OCI-LY1 (cell line): ENCODE results near the gene FBXL4.

Experiments used
- H2AFZ ChIP-seq: fragments of 200-600 bp; sonication (generic), shearing (Covaris generic); 2 replicates; pipeline ENCODE4 v1.6.0; 2014; ENCODE audit warnings: antibody characterized with exemption, mild to moderate bottlenecking, low read length
- H3F3A ChIP-seq: fragments of 200-600 bp; sonication (generic), shearing (Covaris generic); 2 replicates; pipeline ENCODE4 v1.6.0; 2014; ENCODE audit warnings: mild to moderate bottlenecking, antibody characterized with exemption, low read length, moderate library complexity; ENCODE audit not compliant: insufficient read depth
- H3K27ac ChIP-seq: fragments of 200-600 bp; sonication (generic); 2 replicates; pipeline ENCODE4 v1.5.1; 2014; ENCODE audit warnings: low read length, mixed run types, mild to moderate bottlenecking, low read depth; ENCODE audit not compliant: poor library complexity, severe bottlenecking
- H3K27me3 ChIP-seq: fragments of 200-600 bp; sonication (generic); 2 replicates; pipeline ENCODE4 v1.6.0; 2014; ENCODE audit warnings: antibody characterized with exemption, mild to moderate bottlenecking, low read length, moderate library complexity; ENCODE audit not compliant: insufficient read depth
- H3K36me3 ChIP-seq: fragments of 200-600 bp; sonication (generic); 2 replicates; pipeline ENCODE4 v1.6.1; 2014; ENCODE audit warnings: mild to moderate bottlenecking, antibody characterized with exemption, low read length, moderate library complexity, mixed read lengths; ENCODE audit not compliant: insufficient read depth
- H3K4me1 ChIP-seq: fragments of 200-600 bp; sonication (generic); 2 replicates; pipeline ENCODE4 v1.5.1; 2014; ENCODE audit warnings: mild to moderate bottlenecking, low read length, moderate library complexity; ENCODE audit not compliant: insufficient read depth, severe bottlenecking
- H3K4me2 ChIP-seq: fragments of 200-600 bp; sonication (generic), shearing (Covaris generic); 2 replicates; pipeline ENCODE4 v1.6.1; 2014; ENCODE audit warnings: low read length
- H3K4me3 ChIP-seq: fragments of 200-600 bp; sonication (generic); 2 replicates; pipeline ENCODE4 v1.5.1; 2014; ENCODE audit warnings: low read length, low read depth, mild to moderate bottlenecking, mixed read lengths; ENCODE audit not compliant: poor library complexity, severe bottlenecking
- H3K79me2 ChIP-seq: fragments of 200-600 bp; shearing (Covaris generic); 2 replicates; pipeline ENCODE4 v1.6.1; 2016; ENCODE audit warnings: mixed run types, low read length, mixed read lengths; ENCODE audit not compliant: insufficient read depth
- H3K9ac ChIP-seq: fragments of 200-600 bp; sonication (generic), shearing (Covaris generic); 2 replicates; pipeline ENCODE4 v1.6.1; 2014; ENCODE audit warnings: mild to moderate bottlenecking, low read length, mixed read lengths
- H3K9me2 ChIP-seq: fragments of 200-600 bp; sonication (generic), shearing (Covaris generic); 2 replicates; pipeline ENCODE4 v1.6.1; 2014; ENCODE audit warnings: low read depth, mild to moderate bottlenecking, low read length, mixed read lengths
- H3K9me3 ChIP-seq: fragments of 200-600 bp; shearing (Covaris generic); 2 replicates; pipeline ENCODE4 v1.6.1; 2014; ENCODE audit warnings: low read length, mixed read lengths
- H4K20me1 ChIP-seq: fragments of 200-600 bp; sonication (generic), shearing (Covaris generic); 2 replicates; pipeline ENCODE4 v1.6.0; 2016; ENCODE audit warnings: mild to moderate bottlenecking, low read length; ENCODE audit not compliant: insufficient read depth
- CTCF ChIP-seq: fragments of 200-600 bp; sonication (generic), shearing (Covaris generic); IDR thresholded peaks from 2 replicates; pipeline ENCODE4 v1.5.1; 2017; ENCODE audit warnings: mild to moderate bottlenecking, antibody characterized with exemption, low read length, moderate library complexity, mixed read lengths
- EZH2 ChIP-seq: fragments of 200-600 bp; sonication (generic), shearing (Covaris generic); IDR thresholded peaks from 2 replicates; pipeline ENCODE4 v1.8.0; 2017; ENCODE audit warnings: borderline replicate concordance, mixed run types, mild to moderate bottlenecking, antibody characterized with exemption, low read length, moderate library complexity, mixed read lengths

Gene FBXL4

GRCh38 chr6:98929498-98930060 is 18.2 kb downstream of the FBXL4 start:
- Histone ChIP-seq H3K36me3 (peaks cover 12% of the 10 kb centered on the region), H3K4me2 (no peak overlapping the region), H2AFZ (no peak overlapping the region), H3K9me2 (no peaks in the 10 kb centered on the region), H3K4me3 (no peak overlapping the region), H3K9me3 (no peaks in the 10 kb centered on the region), H3K27me3 (no peaks in the 10 kb centered on the region), H4K20me1 (no peaks in the 10 kb centered on the region), H3K27ac (no peak overlapping the region), H3K9ac (no peak overlapping the region), H3F3A (no peaks in the 10 kb centered on the region), H3K79me2 (peaks cover 45% of the 10 kb centered on the region), H3K4me1 (peaks cover 21% of the 10 kb centered on the region)
- TF ChIP-seq CTCF (no peak), EZH2 (no peak)

GRCh38 chr6:98928688-98929087 is 19.1 kb downstream of the FBXL4 start:
- H3K27ac ChIP-seq, result no peak overlapping the region
- no peaks in the 10 kb centered on the region for H3F3A ChIP-seq
- H3K4me2 ChIP-seq, result no peak overlapping the region
- no peak overlapping the region for H2AFZ ChIP-seq
- no peaks in the 10 kb centered on the region for H3K9me3 ChIP-seq
- H3K4me1 ChIP-seq, result peaks cover 19% of the 10 kb centered on the region
- H3K27me3 ChIP-seq, result no peaks in the 10 kb centered on the region
- no peaks in the 10 kb centered on the region for H4K20me1 ChIP-seq
- no peak overlapping the region for H3K9ac ChIP-seq
- H3K4me3 ChIP-seq, result no peak overlapping the region
- peaks cover 12% of the 10 kb centered on the region for H3K36me3 ChIP-seq
- TF ChIP-seq CTCF, result no peak
- TF ChIP-seq EZH2, result no peak
- H3K79me2 ChIP-seq, result peaks cover 37% of the 10 kb centered on the region
- H3K9me2 ChIP-seq, result no peaks in the 10 kb centered on the region

- Histone ChIP-seq H3F3A (no peaks in the 10 kb centered on the region), H3K4me3 (no peak overlapping the region), H3K9me2 (no peaks in the 10 kb centered on the region), H3K9ac (no peak overlapping the region), H2AFZ (no peak overlapping the region), H3K27me3 (no peaks in the 10 kb centered on the region), H3K79me2 (peaks cover 36% of the 10 kb centered on the region), H3K4me2 (no peak overlapping the region), H3K4me1 (peaks cover 8% of the 10 kb centered on the region), H3K27ac (no peak overlapping the region), H3K36me3 (peaks cover 16% of the 10 kb centered on the region), H3K9me3 (no peaks in the 10 kb centered on the region), H4K20me1 (no peaks in the 10 kb centered on the region)
- no peak for TF ChIP-seq EZH2
- no peak for TF ChIP-seq CTCF
These were observed 20.2 kb downstream of the FBXL4 start for GRCh38 chr6:98927534-98927933.
